GM23248 (cell line): ENCODE data around the gene PEX14.

Experiments used
- EZH2 ChIP-seq: fragments of 200-600 bp; sonication (generic); IDR thresholded peaks from 2 replicates; pipeline ENCODE4 v1.6.1; 2018; ENCODE audit warnings: antibody characterized with exemption, mild to moderate bottlenecking; ENCODE audit not compliant: insufficient read depth, poor library complexity, severe bottlenecking
- EZH2phosphoT487 ChIP-seq: fragments of 200-600 bp; sonication (generic); IDR thresholded peaks from 2 replicates; pipeline ENCODE4 v1.6.1; 2018; ENCODE audit warnings: antibody characterized with exemption, moderate library complexity, mild to moderate bottlenecking, low read depth; ENCODE audit not compliant: insufficient read depth

DNA sequence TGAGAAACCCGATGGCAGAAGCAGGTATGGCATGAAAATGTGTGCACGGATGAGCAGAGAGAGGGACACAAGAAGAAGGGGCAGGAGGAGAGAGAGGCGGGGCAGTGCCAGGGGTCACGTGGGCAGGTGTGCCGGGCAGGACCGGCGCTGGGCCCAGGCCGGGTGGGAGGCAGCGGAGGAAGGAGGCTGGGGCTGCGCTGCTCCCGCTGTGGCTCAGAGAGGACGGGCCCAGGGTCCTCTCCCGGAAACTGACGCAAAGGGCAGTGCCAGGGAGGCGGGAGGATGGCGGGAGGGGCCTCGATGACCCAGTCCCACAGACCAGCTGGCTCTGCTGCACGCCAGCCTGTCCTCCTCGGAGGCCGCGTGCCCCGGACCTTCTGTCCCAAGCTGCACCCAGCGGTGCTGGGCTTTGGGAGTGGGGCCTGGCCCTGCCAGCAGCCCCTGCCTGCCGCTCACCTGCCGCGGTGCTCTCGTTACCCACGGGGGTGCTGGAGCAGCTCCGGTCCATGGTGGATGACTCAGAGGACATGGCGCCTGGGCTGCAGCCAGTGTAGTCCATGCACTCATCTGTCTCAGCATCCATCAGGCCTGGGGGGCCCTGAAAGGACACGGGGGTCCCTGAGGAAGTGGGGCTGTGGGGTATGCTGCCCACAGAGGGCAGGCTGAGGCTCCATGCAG is 167.8 kb downstream of the PEX14 start:
- TF ChIP-seq EZH2phosphoT487 = no peak
- no peak for TF ChIP-seq EZH2
